NK-92 (cell line): ENCODE results near the gene KLHDC7A.
"Not testable (repeated sequence)": the region's sequence is repeated elsewhere in the genome, so short reads cannot be mapped to it uniquely, and the experiment has no call there.

Experiments
- DNase-seq: peaks from one replicate; lab custom pipeline; 2025; ENCODE audit not compliant: unreplicated experiment; lab: John Stamatoyannopoulos, UW

KLHDC7A gene

DNA sequence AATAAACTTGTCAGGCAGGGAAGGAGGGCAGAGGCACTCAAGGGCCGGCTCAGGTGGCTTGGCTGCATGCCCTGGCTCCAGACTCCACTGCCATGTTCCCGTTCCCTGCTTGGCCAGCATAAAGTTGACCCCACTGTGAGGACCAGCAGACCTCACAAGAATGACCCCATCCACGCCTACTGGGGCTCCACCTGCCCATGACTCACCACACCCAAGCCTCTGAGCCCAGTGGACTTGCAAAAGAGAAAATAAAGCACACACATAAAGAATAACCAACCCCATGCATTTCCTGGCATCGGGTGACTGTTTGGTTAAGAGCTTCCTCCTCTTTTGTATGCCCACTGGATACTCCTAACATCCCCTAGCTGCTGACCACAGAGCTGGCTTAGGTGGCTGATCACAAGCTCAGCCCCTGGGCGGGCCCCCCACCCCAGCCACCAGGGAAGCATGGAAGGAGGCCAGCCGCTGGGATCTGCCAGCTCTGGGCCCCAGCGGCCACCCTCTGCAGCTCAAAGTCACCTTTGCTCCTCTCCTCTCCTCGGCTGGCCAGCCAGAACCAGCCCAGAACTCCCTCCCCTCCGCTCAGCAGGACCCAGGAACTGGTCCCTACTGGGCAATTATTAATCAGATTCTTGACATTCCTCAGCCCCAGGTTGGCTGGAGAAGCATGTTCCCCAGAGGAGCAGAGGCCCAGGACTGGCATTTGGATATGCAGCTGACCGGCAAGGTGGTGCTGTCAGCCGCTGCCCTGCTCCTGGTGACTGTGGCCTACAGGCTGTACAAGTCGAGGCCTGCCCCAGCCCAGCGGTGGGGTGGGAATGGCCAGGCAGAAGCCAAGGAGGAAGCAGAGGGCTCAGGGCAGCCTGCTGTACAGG is at the start of gene KLHDC7A:
Gene KLHDC7A, plus strand, starts transcription at position 616 of the 875 bp plus-strand sequence. Its CDS starts 52 bp downstream, at position 668.
- DNase-seq = no peak

DNA sequence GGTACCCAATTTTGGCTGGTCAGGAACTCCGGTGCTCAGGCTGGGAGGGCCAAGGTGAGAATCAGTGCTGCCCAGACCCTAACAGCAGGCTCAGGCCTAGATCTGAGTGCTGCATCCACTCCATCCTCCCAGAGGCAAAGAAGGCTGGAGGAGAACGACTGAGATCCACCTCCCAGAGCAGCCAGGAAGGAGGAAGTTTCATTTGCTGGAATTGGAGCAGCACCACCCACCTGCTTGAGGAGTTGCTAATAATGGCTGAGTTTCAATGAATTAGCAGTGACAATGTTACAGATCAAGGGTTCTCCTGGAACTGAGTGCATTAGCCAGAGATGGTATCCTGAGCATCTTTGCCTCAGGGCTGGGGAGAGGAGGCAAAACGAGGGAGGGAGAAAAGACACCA is 46.7 kb upstream of the KLHDC7A start:
- no peak for DNase-seq

DNA sequence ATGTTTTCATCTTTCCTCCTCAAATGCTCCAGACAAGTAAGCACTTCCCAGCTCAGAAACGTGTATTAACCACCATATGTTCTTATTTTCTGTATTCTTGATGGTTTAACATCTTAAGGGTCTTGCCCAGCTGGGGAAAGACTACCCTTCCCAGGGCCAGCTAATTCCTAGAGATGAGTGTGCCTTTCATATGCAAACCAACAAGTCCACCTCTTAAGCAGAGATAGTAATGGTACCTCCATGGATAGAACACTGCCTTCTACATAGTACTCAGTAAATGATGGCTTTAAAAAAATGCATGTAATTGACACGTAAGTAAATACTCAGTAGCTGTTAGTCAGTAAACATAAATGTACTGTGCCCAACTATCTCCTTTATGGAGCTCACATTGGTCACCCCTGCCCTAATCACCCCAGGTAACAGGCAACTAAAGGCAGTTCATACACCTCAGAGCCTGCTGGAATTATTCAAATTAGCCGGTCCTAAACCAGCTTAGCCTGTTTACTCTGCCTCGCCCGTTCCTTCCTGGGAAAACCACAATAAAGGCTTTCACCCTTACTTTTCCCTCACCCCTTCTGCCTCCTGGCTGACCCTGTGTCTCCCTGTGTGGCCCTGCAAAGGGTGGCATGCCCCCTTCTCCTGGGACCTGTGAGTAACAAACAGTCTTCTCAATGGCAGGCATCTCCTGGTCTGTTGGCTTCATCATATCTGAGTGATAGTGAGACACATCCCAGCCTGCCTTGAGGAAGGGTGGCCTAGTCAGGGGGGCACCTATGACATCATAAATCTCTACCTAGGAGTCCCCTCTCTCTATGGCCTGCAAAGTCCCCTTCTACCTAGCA is 40.1 kb upstream of the KLHDC7A start:
- DNase-seq = no peak

DNA sequence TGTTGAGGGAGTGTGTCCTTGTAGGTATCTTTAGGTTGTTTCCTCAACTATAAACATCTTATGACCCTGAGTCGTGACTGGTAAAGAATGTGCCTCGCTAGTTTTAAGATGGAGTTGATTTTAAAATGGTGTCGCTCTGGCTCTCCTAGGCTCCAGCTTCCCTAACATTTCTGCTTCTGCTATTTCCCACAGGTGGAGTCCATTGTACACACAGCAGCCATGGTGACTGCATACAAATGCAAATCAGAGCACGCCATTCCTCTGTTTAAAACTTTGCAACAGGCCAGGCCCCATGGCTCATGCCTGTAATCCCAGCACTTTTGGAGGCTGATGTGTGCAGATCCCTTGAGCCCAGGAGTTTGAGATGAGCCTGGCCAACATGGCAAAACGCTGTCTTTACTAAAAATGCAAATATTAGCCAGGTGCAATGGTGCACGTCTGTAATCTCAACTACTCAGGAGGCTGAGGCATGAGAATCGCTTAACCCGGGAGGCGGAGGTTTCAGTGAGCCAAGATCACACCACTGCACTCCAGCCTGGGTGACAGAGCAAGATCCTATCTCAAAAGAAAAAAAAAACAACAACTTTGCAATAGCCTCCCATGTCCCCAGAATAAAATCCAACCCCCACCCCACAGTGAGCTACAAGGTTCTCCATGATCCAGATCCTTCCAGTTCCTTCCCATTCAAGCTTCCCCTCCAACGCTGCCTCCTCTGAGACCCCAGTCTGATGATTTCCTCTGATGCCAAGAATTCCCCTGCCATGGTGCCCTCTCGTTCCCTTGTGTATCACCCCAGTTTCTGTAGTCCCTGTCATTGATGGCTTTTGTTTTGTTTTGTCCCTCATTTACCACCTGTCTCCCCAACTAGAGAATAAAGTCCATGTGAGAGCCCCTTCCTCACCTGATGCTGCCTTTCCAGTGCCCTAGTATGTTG is 36.9 kb upstream of the KLHDC7A start:
- no peak for DNase-seq

DNA sequence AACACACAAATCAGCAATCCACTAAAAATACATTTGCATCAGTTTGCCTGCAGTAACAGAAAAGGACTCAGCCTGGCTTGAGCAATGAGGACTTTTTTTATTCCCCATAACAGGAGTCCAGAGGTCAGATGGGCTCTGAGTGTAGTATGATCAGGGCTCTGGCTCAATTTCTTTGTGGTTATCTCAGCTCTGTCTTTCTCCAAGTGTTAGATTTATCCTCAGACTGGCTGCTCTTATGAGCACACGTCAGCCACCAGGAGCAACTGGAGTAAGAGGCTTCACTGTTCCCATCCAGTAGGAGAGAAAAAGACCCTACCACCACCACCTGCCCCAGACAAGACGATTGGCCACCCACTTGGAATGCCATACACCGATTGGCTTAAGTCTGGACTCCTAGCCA is 36.2 kb upstream of the KLHDC7A start:
- DNase-seq = no peak

DNA sequence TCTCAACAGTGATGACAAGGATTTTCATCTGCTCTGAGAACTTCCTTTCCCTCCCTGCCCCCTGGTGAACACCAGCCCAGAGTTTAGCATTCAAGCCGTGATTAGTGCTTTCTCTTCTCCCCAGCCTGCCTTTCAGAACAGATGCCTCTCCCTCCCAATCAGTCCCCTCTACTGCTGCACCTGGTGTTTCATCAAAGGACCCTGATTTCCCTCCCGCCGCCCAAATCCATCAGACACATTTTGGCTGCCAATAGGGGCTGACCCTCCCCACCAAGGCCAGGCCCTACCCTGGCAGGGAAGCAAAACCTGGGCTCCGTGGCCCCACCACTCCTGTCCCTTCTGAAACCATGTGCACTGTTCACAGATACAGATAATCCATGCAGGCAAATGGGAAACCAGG is 34.0 kb upstream of the KLHDC7A start:
- no peak for DNase-seq

DNA sequence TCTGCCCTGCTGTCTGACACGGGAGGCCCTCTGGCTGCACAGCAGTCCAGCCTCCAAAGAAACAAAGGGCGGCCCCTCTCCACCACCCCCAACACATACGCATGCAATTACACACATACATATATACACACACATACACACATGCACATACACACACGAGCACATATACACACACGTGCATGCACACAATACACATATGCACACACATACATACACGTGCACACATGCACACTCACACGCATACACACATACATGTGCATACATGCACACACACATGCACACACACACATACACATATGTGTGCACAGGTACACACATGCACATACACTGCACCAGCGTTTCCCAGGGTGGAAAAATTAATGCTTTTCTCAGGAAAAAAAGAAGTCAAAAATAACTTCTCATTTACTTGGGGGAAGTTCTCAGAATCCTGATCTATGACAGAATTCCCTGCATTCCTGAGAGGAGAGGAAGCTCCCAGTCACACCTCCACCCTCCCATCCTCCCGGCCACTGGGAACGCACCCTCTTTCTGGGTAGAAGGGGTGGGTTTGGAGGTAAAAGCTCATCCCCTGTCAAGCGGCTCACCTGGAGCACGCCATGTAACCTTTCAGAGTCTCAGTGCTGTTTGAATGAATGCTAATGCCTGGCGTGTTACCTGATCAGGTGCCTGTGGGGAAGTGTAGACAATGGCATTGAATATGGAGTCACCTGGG is 33.1 kb upstream of the KLHDC7A start:
- no peak for DNase-seq

DNA sequence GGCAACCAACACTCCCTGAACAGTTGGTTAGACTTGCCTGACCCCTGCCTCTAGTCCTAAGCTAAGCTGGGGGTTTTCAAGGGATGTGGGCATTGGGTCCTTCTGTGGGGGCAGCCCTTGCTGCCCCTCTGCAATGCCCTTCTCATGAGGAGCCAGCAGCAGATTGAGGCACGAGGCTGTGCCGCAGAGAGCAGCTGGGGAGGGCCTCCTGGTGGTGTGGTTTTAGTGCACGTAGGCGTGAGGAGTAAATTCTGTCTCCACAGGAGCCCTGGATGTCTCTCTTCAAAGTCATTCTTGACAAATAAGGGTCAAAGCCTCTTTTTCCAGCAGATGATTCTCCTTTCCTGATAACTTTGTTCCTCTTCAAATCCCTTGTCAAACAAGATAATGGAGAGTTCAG is 31.8 kb upstream of the KLHDC7A start:
- DNase-seq = no peak

DNA sequence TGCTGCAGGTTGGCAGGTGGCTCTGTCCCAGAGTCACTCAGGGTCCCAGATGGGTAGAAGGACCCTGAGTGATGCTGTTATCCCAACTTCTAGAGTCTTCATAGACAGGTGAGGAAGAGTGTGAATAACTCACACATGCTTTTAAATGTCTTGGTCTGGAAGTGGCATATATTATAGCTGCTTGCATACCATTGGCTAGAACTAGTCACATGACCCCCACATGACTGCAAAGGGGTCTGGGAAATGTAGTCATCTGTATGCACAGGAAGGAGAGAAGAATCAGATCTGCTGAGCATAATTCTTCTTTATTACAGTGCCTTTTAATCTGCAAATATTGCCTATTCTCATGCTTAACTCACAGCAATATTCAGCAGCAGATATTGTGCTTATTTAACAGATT is 28.2 kb upstream of the KLHDC7A start:
- no peak for DNase-seq

DNA sequence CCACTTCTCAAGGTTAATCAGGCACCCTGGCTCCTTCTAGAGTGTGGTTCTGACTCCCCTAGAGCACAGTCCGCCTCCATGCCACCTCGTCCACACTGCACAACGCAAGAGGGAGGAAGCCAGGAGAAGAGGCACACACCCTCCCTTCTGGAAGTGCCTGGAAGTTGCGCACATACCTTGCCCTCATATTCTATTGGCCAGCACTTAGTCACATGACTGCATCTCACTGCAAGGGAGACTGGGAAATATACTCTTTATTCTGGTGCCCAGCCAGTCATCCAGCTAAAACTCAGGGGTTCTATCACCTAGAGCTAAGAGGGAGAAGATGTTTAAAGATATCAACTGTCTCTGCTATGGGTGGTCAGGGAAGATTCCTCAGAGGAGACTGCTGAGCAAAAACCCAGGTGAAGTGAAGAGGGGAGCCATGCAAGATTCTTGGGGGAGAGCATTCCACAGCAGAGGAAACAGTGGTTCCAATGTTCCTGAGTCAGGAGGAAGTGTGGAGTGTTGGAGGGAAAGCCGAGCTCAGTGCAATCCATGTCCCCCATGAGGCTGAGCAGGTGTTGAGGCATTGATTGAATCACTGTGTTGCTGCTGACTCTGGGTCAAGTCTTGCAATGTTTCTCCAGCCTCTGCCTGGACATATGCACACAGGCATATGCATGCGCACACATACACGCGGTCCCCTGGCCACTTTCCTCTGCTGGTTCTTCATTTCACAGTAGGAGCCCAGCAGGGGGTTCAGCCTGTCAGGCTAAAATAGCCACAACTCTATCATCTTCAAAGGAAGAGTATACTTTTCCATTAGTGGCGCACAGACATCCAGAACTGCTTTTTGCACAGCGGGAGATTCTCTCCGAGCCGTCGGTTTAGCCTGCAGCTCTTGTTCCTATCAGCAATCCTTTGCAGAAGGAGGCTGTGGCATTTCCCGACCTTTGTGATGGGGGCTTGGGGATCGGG is 22.3 kb upstream of the KLHDC7A start:
- no peak for DNase-seq

DNA sequence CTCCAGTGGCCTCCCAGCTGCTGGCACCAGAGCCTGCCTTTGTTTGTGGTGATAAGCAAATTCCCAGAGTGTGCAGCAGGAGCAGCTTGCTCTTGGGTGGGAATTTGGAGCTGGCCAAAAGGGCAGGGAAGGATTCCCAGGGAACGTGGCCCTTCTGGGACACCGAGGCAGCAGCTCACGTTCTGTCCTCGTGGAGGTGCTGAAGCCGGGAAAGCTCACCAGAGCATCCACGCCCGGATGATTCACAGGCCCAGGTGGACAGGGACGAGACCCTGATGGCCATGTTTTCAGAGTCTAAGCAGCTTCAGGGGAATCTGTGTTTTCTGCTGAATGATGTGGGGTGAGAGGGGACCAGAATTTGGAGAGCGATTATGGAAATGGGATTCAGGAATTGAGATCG is 19.1 kb upstream of the KLHDC7A start:
- DNase-seq = no peak

DNA sequence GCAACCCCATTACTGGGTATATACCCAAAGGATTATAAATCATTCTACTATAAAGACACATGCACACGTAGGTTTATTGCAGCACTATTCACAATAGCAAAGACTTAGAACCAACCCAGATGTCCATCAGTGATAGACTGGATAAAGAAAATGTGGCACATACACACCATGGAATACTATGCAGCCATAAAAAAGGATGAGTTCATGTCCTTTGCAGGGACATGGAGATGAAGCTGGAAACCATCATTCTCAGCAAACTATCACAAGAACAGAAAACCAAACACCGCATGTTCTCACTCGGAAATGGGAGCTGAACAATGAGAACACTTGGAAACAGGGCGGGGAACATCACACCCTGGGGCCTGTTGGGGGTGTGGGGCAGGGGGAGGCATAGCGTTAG is 18.2 kb upstream of the KLHDC7A start:
- not testable (repeated sequence) for DNase-seq

DNA sequence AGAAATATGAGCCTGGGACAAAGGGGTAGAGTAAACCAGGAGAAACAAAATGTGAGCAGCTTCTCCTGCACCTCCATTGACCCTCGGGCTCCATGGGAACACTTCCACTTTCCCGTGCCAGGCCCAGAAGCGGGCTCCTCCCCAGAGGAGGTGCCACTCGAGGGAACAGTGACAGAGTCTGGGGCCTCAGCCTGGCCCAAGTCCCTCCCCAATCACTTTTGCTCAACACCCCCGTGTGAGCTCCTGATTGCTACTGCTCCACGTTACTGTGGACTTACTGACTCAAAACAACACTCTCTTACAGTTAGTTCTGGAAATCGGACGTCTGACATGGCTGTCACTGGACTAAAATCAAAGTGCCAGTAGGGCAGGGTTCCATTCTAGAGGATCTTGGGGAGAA is 17.7 kb upstream of the KLHDC7A start:
- DNase-seq = no peak

DNA sequence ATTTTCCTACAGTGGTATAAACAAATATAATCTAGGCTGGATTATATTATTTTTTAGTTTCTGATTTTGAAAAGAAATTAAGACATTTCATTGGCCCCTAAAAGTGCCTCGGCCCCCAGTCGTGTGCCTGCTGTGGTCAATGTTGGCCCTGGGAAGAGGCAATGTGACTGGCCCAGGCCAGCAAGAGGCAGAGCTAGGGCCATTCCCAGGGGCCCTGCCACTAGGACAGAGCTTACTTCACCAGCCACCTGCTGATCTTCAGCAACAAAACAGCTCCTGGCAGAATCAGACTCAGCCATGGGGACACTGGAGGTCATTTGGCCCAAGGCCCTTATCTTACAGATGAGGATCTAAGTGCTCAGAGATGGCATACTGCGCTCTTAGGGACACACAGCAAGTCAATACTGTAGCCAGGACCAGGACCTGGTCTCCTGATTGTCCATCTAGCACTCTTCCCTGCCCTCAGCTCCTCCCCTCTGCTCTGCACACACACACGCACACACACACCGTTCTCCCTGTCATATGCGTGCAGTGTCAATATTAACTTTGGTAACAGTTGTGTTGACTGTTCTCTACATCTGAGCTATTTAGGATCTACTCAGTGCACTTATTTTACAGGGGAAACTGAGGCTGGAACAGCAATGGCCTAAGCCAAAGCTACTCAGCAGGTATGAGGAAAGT is 16.6 kb upstream of the KLHDC7A start:
- DNase-seq = no peak

DNA sequence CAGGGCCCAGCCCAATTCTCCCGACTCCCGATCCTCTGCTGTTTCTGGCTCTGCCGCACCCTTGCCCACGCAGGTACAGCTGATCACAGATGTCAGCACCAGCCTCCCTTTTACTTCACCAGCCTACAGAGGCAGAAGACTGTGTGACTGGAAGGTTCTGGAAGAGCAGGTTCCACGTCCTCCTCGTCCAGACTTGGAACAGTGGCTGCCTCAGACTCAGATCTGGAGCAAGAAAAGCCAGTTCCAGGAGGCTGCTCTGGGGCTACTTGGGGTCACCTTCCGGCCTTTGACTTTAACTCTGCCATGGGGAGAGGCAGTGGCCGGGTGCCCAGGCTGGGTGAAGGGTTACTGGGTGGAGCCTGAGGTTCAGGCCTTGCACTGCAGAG is 16.1 kb upstream of the KLHDC7A start:
- no peak for DNase-seq

DNA sequence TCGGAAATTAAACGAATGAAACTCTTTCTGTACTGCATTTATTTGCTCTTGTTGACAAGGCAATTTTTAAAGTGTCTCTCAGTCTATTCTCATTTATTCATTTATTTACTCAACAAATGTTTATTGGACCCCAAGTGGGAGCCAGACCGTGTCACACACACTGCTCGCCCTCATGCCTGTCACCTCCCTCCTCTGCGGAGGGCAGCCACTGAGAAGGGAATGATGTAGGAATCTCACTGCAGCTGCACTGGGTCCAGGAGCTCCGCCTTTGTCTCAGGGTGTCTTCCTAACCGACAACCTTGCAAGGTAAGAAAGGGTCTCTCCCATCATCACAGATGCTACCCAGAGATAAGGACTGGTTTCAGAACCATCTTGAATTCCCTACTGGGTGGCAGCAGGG is 14.1 kb upstream of the KLHDC7A start:
- no peak for DNase-seq

DNA sequence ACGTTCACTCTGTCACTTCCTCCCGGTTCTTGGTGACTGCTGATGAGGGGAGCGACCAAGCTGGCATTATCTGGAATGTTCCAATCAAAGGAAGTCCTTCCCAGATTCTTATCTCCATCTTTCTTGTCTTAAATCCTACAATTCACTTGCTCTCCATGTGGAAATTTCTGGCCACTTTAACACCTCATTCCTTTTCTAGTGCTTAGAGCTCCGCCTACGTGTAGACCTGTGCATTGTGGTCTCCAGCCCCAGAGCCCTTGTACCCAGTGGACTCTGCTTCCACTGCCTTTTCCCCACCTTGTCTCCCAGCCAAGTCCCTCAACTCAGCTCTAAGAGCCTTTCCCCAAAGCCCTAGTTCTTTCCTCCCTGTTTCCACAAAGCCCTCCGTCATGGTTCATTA is 12.2 kb upstream of the KLHDC7A start:
- DNase-seq = no peak

DNA sequence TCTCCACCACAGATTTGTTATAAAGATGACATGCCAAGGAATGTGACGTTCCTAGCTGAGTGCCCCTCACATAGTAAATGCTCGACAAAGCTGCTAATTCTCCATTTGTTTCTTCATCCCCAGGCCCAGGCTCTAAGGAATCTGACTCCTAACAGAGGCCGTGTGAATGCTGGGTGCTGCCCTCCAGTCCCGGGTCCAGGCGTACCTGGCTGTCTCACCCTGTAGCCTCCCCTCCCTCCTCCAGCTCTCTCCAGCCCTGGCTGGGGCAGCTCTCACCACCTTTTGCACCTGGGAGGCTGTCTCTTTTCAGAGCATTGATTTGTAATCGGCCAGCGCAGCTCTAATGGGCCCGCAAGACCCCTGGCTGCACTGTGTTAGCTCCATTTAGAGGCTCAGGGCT is 11.2 kb upstream of the KLHDC7A start:
- DNase-seq = no peak
